Gastrocnemius medialis (tissue), 4 donors: Measurements from ENCODE around the gene ZNF750.

Source experiments
- POLR2A ChIP-seq, 2 donors: fragments of 450-650 bp; IDR thresholded peaks; one replicate each; pipeline ENCODE4 v1.6.1; 2017; ENCODE audit warnings: antibody characterized with exemption in 2 of 2, mild to moderate bottlenecking in 2 of 2, moderate library complexity in 2 of 2
- TF ChIP-seq, protein P1 (sequence below), 5 experiments: fragments of 450-650 bp in 3 of 5; fragments of 200-600 bp in 2 of 5; sonication (generic) in 2 of 5; IDR thresholded peaks in 4 of 5; conservative IDR thresholded peaks in 1 of 5; 1 replicate in 4 of 5; 2 replicates in 1 of 5; pipeline ENCODE4 v1.5.1; 2016 to 2019; ENCODE audit warnings: antibody characterized with exemption in 5 of 5, mild to moderate bottlenecking in 3 of 5, moderate library complexity in 3 of 5

- no peak for TF ChIP-seq POLR2A (IDR thresholded peaks at IDR 0.05)
- TF ChIP-seq, protein P1, sequence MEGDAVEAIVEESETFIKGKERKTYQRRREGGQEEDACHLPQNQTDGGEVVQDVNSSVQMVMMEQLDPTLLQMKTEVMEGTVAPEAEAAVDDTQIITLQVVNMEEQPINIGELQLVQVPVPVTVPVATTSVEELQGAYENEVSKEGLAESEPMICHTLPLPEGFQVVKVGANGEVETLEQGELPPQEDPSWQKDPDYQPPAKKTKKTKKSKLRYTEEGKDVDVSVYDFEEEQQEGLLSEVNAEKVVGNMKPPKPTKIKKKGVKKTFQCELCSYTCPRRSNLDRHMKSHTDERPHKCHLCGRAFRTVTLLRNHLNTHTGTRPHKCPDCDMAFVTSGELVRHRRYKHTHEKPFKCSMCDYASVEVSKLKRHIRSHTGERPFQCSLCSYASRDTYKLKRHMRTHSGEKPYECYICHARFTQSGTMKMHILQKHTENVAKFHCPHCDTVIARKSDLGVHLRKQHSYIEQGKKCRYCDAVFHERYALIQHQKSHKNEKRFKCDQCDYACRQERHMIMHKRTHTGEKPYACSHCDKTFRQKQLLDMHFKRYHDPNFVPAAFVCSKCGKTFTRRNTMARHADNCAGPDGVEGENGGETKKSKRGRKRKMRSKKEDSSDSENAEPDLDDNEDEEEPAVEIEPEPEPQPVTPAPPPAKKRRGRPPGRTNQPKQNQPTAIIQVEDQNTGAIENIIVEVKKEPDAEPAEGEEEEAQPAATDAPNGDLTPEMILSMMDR (IDR thresholded peaks at IDR 0.05 in 4 of 5, conservative IDR thresholded peaks at IDR 0.05 in 1 of 5) = no peak
These were observed 26.1 kb upstream of the ZNF750 start for GRCh38 chr17:82865774-82866395.
